Skeletal muscle tissue (tissue), 4 donors: ENCODE data around the gene UGGT1. TPM values are rescaled to one million over a fixed set of nuclear protein-coding genes. Genes with fewer than 3 reads are reported as not detected.

Experiments used
- H3K27ac ChIP-seq: one replicate; pipeline ENCODE4 v1.7.0; 2013; ENCODE audit warnings: mild to moderate bottlenecking, low read depth, low read length, inconsistent platforms
- H3K27me3 ChIP-seq, 3 donors: one replicate each; pipeline ENCODE4 v1.7.0; 2013; ENCODE audit warnings: low read length in 3 of 3; ENCODE audit not compliant: control insufficient read depth in 3 of 3, insufficient read depth in 3 of 3
- H3K36me3 ChIP-seq, 3 donors: one replicate each; pipeline ENCODE4 v1.7.0; 2013; ENCODE audit warnings: low read length in 3 of 3; ENCODE audit not compliant: control insufficient read depth in 3 of 3, insufficient read depth in 3 of 3
- H3K4me1 ChIP-seq, 3 donors: one replicate each; pipeline ENCODE4 v1.7.0; 2013; ENCODE audit warnings: low read length in 3 of 3, mild to moderate bottlenecking in 3 of 3; ENCODE audit not compliant: control insufficient read depth in 3 of 3, insufficient read depth in 3 of 3
- H3K4me3 ChIP-seq, 3 donors: one replicate each; pipeline ENCODE4 v1.7.0; 2013; ENCODE audit warnings: low read length in 3 of 3
- H3K9ac ChIP-seq, 3 donors: one replicate each; pipeline ENCODE4 v1.7.0; 2013; ENCODE audit warnings: low read length in 3 of 3, mild to moderate bottlenecking in 3 of 3, moderate library complexity in 2 of 3, low read depth in 1 of 3
- H3K9me3 ChIP-seq, 3 donors: one replicate each; pipeline ENCODE4 v1.7.0; 2013; ENCODE audit warnings: low read length in 3 of 3; ENCODE audit not compliant: control insufficient read depth in 3 of 3
- total RNA-seq: library from RNA; depleted of rRNA; stranded (reverse); fragments of >200 nt; gene quantifications from one replicate; pipeline ENCODE4 v1.2.3, GENCODE V29; 2014
- donor health status: Osteomylitis.

The UGGT1 gene
- total RNA-seq, 1 donor from 2014 or later: 30.3 TPM

- H3K4me1 ChIP-seq: no peaks in the 10 kb centered on the region
- H3K27ac ChIP-seq: no peak overlapping the region
- no peaks in the 10 kb centered on the region for H3K9me3 ChIP-seq
- no peak overlapping the region for H3K4me3 ChIP-seq
- no peaks in the 10 kb centered on the region for H3K27me3 ChIP-seq
- no peak overlapping the region for H3K9ac ChIP-seq
- H3K36me3 ChIP-seq: no peaks in the 10 kb centered on the region
These were observed 26.6 kb upstream of the UGGT1 start for GRCh38 chr2:128064353-128064752.

GRCh38 chr2:128069769-128070168, 21.2 kb upstream of the UGGT1 start:
- H3K36me3 ChIP-seq: no peaks in the 10 kb centered on the region
- no peak overlapping the region for H3K27ac ChIP-seq
- no peak overlapping the region for H3K4me3 ChIP-seq
- no peaks in the 10 kb centered on the region for H3K4me1 ChIP-seq
- H3K9me3 ChIP-seq: no peaks in the 10 kb centered on the region
- no peak overlapping the region for H3K9ac ChIP-seq
- H3K27me3 ChIP-seq: no peaks in the 10 kb centered on the region

- no peak overlapping the region for H3K27ac ChIP-seq
- H3K4me1 ChIP-seq: no peaks in the 10 kb centered on the region
- no peak overlapping the region for H3K9ac ChIP-seq
- H3K9me3 ChIP-seq: no peaks in the 10 kb centered on the region
- no peaks in the 10 kb centered on the region for H3K27me3 ChIP-seq
- no peak overlapping the region for H3K4me3 ChIP-seq
- no peaks in the 10 kb centered on the region for H3K36me3 ChIP-seq
These were observed 17.7 kb upstream of the UGGT1 start for GRCh38 chr2:128073278-128073677.

- Histone ChIP-seq H3K4me3 (no peak overlapping the region), H3K4me1 (no peaks in the 10 kb centered on the region), H3K36me3 (no peaks in the 10 kb centered on the region), H3K9ac (no peak overlapping the region), H3K27me3 (no peaks in the 10 kb centered on the region), H3K27ac (no peak overlapping the region), H3K9me3 (no peaks in the 10 kb centered on the region)
These were observed 14.4 kb upstream of the UGGT1 start for GRCh38 chr2:128076461-128077106.

- no peaks in the 10 kb centered on the region for H3K36me3 ChIP-seq
- H3K4me3 ChIP-seq: no peak overlapping the region
- H3K27ac ChIP-seq: no peak overlapping the region
- H3K27me3 ChIP-seq: no peaks in the 10 kb centered on the region
- no peak overlapping the region for H3K9ac ChIP-seq
- no peaks in the 10 kb centered on the region for H3K9me3 ChIP-seq
- H3K4me1 ChIP-seq: no peaks in the 10 kb centered on the region
These were observed 6.2 kb upstream of the UGGT1 start for GRCh38 chr2:128084757-128085156.

GRCh38 chr2:128086244-128086643, 4.8 kb upstream of the UGGT1 start:
- no peaks in the 10 kb centered on the region for H3K27me3 ChIP-seq
- H3K9me3 ChIP-seq: no peaks in the 10 kb centered on the region
- H3K27ac ChIP-seq: no peak overlapping the region
- peaks cover 0 to under 1% (median 0%) of the 10 kb centered on the region in 3 donors for H3K36me3 ChIP-seq
- H3K4me1 ChIP-seq: peaks cover 0 to 2% (median 0%) of the 10 kb centered on the region in 3 donors
- H3K4me3 ChIP-seq: no peak overlapping the region
- no peak overlapping the region for H3K9ac ChIP-seq

GRCh38 chr2:128090575-128090944, 440 bp upstream of the UGGT1 start:
- peaks cover 4 to 20% (median 11%) of the 10 kb centered on the region in 3 donors for H3K4me1 ChIP-seq
- no peaks in the 10 kb centered on the region for H3K27me3 ChIP-seq
- H3K27ac ChIP-seq: peak overlapping the region; percentile 83
- H3K9ac ChIP-seq: peak overlapping the region; percentile 89 to 98 (median 96)
- peak overlapping the region; percentile 97 to 100 (median 99) for H3K4me3 ChIP-seq
- peaks cover 0 to 9% (median 2%) of the 10 kb centered on the region in 3 donors for H3K36me3 ChIP-seq
- no peaks in the 10 kb centered on the region for H3K9me3 ChIP-seq

- peak overlapping the region; percentile 97 to 100 (median 99) for H3K4me3 ChIP-seq
- no peaks in the 10 kb centered on the region for H3K27me3 ChIP-seq
- peaks cover 4 to 20% (median 11%) of the 10 kb centered on the region in 3 donors for H3K4me1 ChIP-seq
- peaks cover 0 to 9% (median 2%) of the 10 kb centered on the region in 3 donors for H3K36me3 ChIP-seq
- H3K27ac ChIP-seq: peak overlapping the region; percentile 40
- peak overlapping the region; percentile 89 to 98 (median 96) for H3K9ac ChIP-seq
- H3K9me3 ChIP-seq: no peaks in the 10 kb centered on the region
These were observed 703 bp downstream of the UGGT1 start for GRCh38 chr2:128091726-128092080.

GRCh38 chr2:128092656-128093055, 1.7 kb downstream of the UGGT1 start:
- no peaks in the 10 kb centered on the region for H3K9me3 ChIP-seq
- H3K4me1 ChIP-seq: peaks cover 4 to 20% (median 11%) of the 10 kb centered on the region in 3 donors
- H3K36me3 ChIP-seq: peaks cover 2 to 12% (median 2%) of the 10 kb centered on the region in 3 donors
- no peaks in the 10 kb centered on the region for H3K27me3 ChIP-seq
- H3K9ac ChIP-seq: no peak overlapping the region
- H3K4me3 ChIP-seq: no peak overlapping the region
- no peak overlapping the region for H3K27ac ChIP-seq

- H3K4me1 ChIP-seq: peaks cover 4 to 20% (median 11%) of the 10 kb centered on the region in 3 donors
- H3K27ac ChIP-seq: no peak overlapping the region
- H3K9ac ChIP-seq: no peak overlapping the region
- no peak overlapping the region for H3K4me3 ChIP-seq
- H3K9me3 ChIP-seq: no peaks in the 10 kb centered on the region
- no peaks in the 10 kb centered on the region for H3K27me3 ChIP-seq
- H3K36me3 ChIP-seq: peaks cover 2 to 13% (median 11%) of the 10 kb centered on the region in 3 donors
These were observed 2.8 kb downstream of the UGGT1 start for GRCh38 chr2:128093762-128094161.
